ENCODE data around the gene MFSD2B. TPM values are rescaled to one million over a fixed set of nuclear protein-coding genes. Genes with fewer than 3 reads are reported as not detected.

The MFSD2B gene
- total and polyA plus RNA-seq, 2 donors (not counting 1 experiment from before 2014, with no cell fraction given), result not detected

DNA sequence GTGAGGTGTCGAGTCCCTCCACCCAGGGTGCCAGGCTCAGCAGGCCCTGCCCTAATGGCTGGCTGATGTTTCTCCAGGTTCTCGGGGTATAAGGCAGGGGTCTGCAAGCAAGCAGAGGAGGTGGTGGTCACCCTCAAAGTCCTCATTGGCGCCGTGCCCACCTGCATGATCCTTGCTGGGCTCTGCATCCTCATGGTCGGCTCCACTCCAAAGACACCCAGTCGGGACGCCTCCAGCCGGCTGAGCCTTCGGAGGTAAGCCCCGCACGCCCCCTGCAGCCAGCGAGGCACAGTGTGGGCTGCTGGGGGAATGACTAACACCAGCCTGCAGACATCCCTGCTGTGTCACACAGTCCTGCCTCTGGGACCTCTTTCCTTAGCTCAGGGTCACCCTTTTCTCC, 14.1 kb downstream of the MFSD2B start:
- Histone ChIP-seq H3K4me3 (ENCODE audit: control extremely low read depth in 1 of 5, extremely low read depth in 1 of 5, insufficient read depth in 1 of 5, low read depth in 2 of 5, low read length in 4 of 5) (no peak overlapping the region), H3K9me3 (ENCODE audit: control extremely low read depth in 1 of 3, control insufficient read depth in 2 of 3, insufficient read depth in 1 of 3, low read length in 2 of 3) (no peaks in the 10 kb centered on the region), H2AFZ (ENCODE audit: insufficient read depth, low read depth, low read length, poor library complexity, severe bottlenecking) (no peak overlapping the region), H3K4me1 (ENCODE audit: control insufficient read depth in 2 of 2, insufficient read depth in 2 of 2, low read length in 2 of 2) (no peaks in the 10 kb centered on the region), H3K4me2 (replicated peaks; ENCODE audit: low read depth, low read length, poor library complexity, severe bottlenecking) (no peak overlapping the region), H3K27ac (ENCODE audit: low read length in 2 of 2) (no peak overlapping the region), H4K20me1 (ENCODE audit: control insufficient read depth, insufficient read depth, low read length, poor library complexity, severe bottlenecking) (no peaks in the 10 kb centered on the region), H3K9ac (ENCODE audit: low read length) (no peak overlapping the region), H3K79me2 (ENCODE audit: control insufficient read depth, insufficient read depth, low read length) (no peaks in the 10 kb centered on the region), H3K27me3 (replicated peaks in 1 of 4; ENCODE audit: control extremely low read depth in 1 of 4, control insufficient read depth in 3 of 4, insufficient read depth in 4 of 4, low read length in 3 of 4) (no peaks in the 10 kb centered on the region), H3K36me3 (replicated peaks in 1 of 2; ENCODE audit: control extremely low read depth in 1 of 2, control insufficient read depth in 1 of 2, extremely low read depth in 1 of 2, insufficient read depth in 2 of 2, low read length in 1 of 2) (peaks cover 4 to 20% of the 10 kb centered on the region in 2 experiments)
- H3K4me3 Mint-ChIP-seq, result no peak overlapping the region
- H3K4me1 Mint-ChIP-seq, result no peaks in the 10 kb centered on the region
- H3K9me3 Mint-ChIP-seq (ENCODE audit: insufficient read depth), result no peaks in the 10 kb centered on the region
- ATAC-seq (ENCODE audit: low read depth) (no peak), DNase-seq (no peak)
- ChIA-PET POLR2A (no interaction called here), CTCF (no interaction called here)
- 97% methylated on average over 12 of the region's 12 CpGs for WGBS (ENCODE audit: insufficient coverage)
- intact Hi-C loops (cut with micrococcal nuclease), result no loop called here
- no peak overlapping the region for H3K27ac Mint-ChIP-seq
- TF ChIP-seq CTCF (IDR thresholded peaks at IDR 0.05) (no peak), EZH2 (IDR thresholded peaks at IDR 0.05; ENCODE audit: borderline replicate concordance, insufficient read depth, low read depth, low read length, poor library complexity, severe bottlenecking) (no peak)
- H3K27me3 Mint-ChIP-seq, result no peaks in the 10 kb centered on the region

DNA sequence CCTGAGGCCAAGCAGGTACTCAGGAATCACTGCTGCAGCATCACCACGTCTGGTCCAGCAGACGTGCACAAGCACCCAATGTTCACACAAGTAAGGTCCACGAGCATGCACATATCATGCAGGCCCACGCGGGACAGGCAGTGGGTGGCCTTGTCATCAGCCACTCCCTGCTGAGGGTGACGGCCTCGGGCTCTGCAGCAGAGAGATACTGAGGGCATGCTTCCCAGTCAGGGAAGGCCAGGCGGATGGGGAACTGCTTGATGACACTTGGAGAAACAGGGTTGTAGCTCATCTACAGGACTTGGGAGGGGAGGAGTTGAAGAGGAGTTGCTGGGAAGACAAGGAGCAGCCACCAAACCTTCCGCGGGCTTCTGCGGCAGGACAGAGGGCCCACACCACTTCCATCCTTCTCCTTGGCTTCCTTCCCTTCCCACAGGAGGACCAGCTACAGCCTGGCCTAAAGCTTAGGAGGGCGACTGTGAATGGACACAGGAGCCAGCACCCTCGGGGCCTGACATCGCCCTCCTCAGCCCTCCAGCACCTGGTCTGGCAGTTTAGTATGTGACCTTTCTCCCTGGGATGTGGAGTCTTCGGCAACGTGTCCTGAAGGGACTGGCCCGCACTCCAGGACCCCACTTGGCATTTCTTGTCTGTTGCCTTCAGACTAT, 15.2 kb downstream of the MFSD2B start:
- no peaks in the 10 kb centered on the region for H3K79me2 ChIP-seq (ENCODE audit: control insufficient read depth, insufficient read depth, low read length)
- WGBS (ENCODE audit: insufficient coverage), result 97% methylated on average over 14 of the region's 17 CpGs
- TF ChIP-seq CTCF (IDR thresholded peaks at IDR 0.05) (no peak), EZH2 (IDR thresholded peaks at IDR 0.05; ENCODE audit: borderline replicate concordance, insufficient read depth, low read depth, low read length, poor library complexity, severe bottlenecking) (no peak)
- ChIA-PET POLR2A (no interaction called here), CTCF (interaction anchor here (1.4 kb wide), 1 partner anchor 59 kb away, joined by 5 read pairs; the partner anchor contains the start of gene TP53I3)
- H2AFZ ChIP-seq (ENCODE audit: insufficient read depth, low read depth, low read length, poor library complexity, severe bottlenecking), result no peak overlapping the region
- Mint-ChIP-seq H3K4me3 (no peak overlapping the region), H3K4me1 (no peaks in the 10 kb centered on the region), H3K27ac (no peak overlapping the region), H3K9me3 (ENCODE audit: insufficient read depth) (no peaks in the 10 kb centered on the region), H3K27me3 (no peaks in the 10 kb centered on the region)
- no peak overlapping the region for H3K4me3 ChIP-seq (ENCODE audit: control extremely low read depth in 1 of 5, extremely low read depth in 1 of 5, insufficient read depth in 1 of 5, low read depth in 2 of 5, low read length in 4 of 5)
- H3K27me3 ChIP-seq (replicated peaks in 1 of 4; ENCODE audit: control extremely low read depth in 1 of 4, control insufficient read depth in 3 of 4, insufficient read depth in 4 of 4, low read length in 3 of 4), result no peaks in the 10 kb centered on the region
- no peaks in the 10 kb centered on the region for H3K4me1 ChIP-seq (ENCODE audit: control insufficient read depth in 2 of 2, insufficient read depth in 2 of 2, low read length in 2 of 2)
- no peak overlapping the region for H3K4me2 ChIP-seq (replicated peaks; ENCODE audit: low read depth, low read length, poor library complexity, severe bottlenecking)
- ATAC-seq (ENCODE audit: low read depth), result no peak
- intact Hi-C loops (cut with micrococcal nuclease), result no loop called here
- H4K20me1 ChIP-seq (ENCODE audit: control insufficient read depth, insufficient read depth, low read length, poor library complexity, severe bottlenecking), result no peaks in the 10 kb centered on the region
- no peak overlapping the region for H3K9ac ChIP-seq (ENCODE audit: low read length)
- H3K9me3 ChIP-seq (ENCODE audit: control extremely low read depth in 1 of 3, control insufficient read depth in 2 of 3, insufficient read depth in 1 of 3, low read length in 2 of 3), result no peaks in the 10 kb centered on the region
- no peak overlapping the region for H3K27ac ChIP-seq (ENCODE audit: low read length in 2 of 2)
- H3K36me3 ChIP-seq (replicated peaks in 1 of 2; ENCODE audit: control extremely low read depth in 1 of 2, control insufficient read depth in 1 of 2, extremely low read depth in 1 of 2, insufficient read depth in 2 of 2, low read length in 1 of 2), result peaks cover 11 to 31% of the 10 kb centered on the region in 2 experiments
- DNase-seq, result no peak

Measured in B cell (primary cell).